AG09319 (cell line): ENCODE results near the gene PAK2.

ENCODE experiments used
- DNase-seq: peaks from one replicate; pipeline ENCODE4 v3.0.0-alpha.2; 2010; ENCODE audit warnings: low read depth; ENCODE audit errors: extremely low read depth
- CTCF ChIP-seq: IDR thresholded peaks from 2 replicates; pipeline ENCODE4 v1.5.1; 2011; ENCODE audit warnings: low read depth, mild to moderate bottlenecking, inconsistent platforms, low read length, moderate library complexity

Gene PAK2

DNA sequence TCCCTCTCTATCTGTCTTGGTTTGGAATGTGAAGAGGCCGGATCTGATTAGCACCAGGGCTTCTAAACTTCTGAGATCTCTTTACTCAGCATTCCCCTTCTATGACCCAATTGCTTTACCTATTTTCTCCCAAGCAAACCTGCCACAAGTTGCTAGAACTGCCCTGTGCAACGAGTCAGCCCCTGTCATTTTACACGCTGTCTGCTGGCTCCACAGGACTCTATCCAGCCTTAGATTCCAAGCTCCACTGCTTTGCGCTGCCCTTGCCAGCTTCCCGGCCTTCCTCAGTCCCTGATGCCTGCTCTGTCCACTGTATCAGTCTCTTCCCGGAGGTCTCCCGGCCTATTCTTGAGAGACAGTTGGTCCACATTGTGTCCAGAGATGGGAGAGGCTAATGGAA lies 39.9 kb upstream of the PAK2 start:
- no peak for TF ChIP-seq CTCF
- DNase-seq: no peak

DNA sequence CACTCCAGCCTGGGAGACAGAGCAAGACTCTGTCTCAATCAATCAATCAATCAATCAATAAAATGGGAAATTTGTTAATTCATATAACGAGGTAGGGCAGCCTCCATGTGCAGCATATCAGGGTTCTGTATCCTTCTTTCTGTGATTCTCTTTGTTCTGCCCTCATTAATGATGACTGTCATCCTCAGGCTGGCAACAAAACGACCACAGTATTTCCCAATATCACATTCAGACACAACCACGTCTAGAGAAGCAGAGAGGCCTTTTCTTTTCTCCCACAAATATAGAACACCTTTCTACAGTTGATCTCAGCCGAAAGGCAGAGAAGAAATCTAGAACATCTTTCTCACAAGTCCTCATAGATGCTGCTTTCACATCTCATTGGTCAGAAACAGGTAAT lies 38.9 kb upstream of the PAK2 start:
- no peak for TF ChIP-seq CTCF

GRCh38 chr3:196706327-196706726 lies 33.3 kb upstream of the PAK2 start:
- no peak for DNase-seq
- TF ChIP-seq CTCF: no peak

More for the DNA sequence above, 38.9 kb upstream of the PAK2 start:
- no peak for DNase-seq

- no peak for DNase-seq
- TF ChIP-seq CTCF: no peak
These were observed 32.9 kb upstream of the PAK2 start for GRCh38 chr3:196706731-196707130.

- no peak for DNase-seq
- no peak for TF ChIP-seq CTCF
These were observed 32.1 kb upstream of the PAK2 start for GRCh38 chr3:196707566-196707965.

GRCh38 chr3:196708467-196708866 lies 31.2 kb upstream of the PAK2 start:
- TF ChIP-seq CTCF: no peak
- no peak for DNase-seq

- no peak for TF ChIP-seq CTCF
- peak; percentile 62 for DNase-seq
These were observed 27.7 kb upstream of the PAK2 start, which contains the start of the genes CEP19 and PIGX for GRCh38 chr3:196711838-196712513. CEP19 (minus strand) TSS chr3:196712250; CDS start chr3:196708657, 3,593 bp downstream. PIGX (plus strand) TSS chr3:196712377.
